SK-N-SH (cell line): ENCODE results near the gene CXorf65.

ENCODE experiments used
- EP300 ChIP-seq, 2 experiments: IDR thresholded peaks; 2 replicates each; pipeline versions ENCODE4 v1.4.0 to v1.6.1; 2012; ENCODE audit warnings: borderline replicate concordance in 1 of 2, low read depth in 1 of 2, low read length in 1 of 2
- GABPA ChIP-seq: IDR thresholded peaks from 2 replicates; pipeline ENCODE4 v1.4.0; 2012; ENCODE audit warnings: low read depth, mild to moderate bottlenecking
- RAD21 ChIP-seq: IDR thresholded peaks from 2 replicates; pipeline ENCODE4 v1.6.1; 2012; ENCODE audit warnings: mild to moderate bottlenecking, low read length
- RXRA ChIP-seq: IDR thresholded peaks from 2 replicates; pipeline ENCODE4 v1.4.0; 2012; ENCODE audit warnings: low read depth, mild to moderate bottlenecking, borderline replicate concordance
- TF ChIP-seq, protein P1 (sequence below): fragments of 200-600 bp; sonication (generic); IDR thresholded peaks from 2 replicates; pipeline ENCODE4 v1.6.1; 2017; ENCODE audit warnings: antibody characterized with exemption, mild to moderate bottlenecking, moderate library complexity

DNA sequence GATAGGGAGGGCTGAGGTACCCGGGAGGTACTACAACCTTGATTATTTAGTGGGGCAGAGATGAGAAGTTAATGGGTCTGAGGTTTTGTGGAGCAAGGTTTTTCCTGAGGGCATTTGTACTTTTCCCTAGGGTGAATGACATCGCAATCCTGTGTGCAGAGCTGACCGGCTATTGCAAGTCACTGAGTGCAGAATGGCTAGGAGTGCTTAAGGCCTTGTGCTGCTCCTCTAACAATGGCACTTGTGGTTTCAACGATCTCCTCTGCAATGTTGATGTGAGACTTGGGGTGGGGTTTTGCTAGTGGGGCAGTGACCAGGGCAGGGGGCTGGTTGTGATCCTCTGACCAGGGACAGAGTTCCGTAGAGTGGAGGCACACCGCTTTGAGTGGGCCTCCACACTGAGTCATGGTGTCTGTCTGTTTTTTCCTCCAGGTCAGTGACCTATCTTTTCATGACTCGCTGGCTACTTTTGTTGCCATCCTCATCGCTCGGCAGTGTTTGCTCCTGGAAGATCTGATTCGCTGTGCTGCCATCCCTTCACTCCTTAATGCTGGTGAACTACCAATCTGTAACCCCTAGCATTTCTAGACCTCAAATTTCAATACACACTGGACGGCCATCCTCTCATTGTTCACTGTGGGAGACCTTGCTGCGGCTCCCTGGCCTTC is 21.8 kb upstream of the CXorf65 start:
- TF ChIP-seq RAD21 (no peak), RXRA (no peak), GABPA (no peak), EP300 (IDR thresholded peaks at IDR 0.05; ENCODE audit: borderline replicate concordance in 1 of 2, low read depth in 1 of 2, low read length in 1 of 2) (no peak)
- TF ChIP-seq, protein P1, sequence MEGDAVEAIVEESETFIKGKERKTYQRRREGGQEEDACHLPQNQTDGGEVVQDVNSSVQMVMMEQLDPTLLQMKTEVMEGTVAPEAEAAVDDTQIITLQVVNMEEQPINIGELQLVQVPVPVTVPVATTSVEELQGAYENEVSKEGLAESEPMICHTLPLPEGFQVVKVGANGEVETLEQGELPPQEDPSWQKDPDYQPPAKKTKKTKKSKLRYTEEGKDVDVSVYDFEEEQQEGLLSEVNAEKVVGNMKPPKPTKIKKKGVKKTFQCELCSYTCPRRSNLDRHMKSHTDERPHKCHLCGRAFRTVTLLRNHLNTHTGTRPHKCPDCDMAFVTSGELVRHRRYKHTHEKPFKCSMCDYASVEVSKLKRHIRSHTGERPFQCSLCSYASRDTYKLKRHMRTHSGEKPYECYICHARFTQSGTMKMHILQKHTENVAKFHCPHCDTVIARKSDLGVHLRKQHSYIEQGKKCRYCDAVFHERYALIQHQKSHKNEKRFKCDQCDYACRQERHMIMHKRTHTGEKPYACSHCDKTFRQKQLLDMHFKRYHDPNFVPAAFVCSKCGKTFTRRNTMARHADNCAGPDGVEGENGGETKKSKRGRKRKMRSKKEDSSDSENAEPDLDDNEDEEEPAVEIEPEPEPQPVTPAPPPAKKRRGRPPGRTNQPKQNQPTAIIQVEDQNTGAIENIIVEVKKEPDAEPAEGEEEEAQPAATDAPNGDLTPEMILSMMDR = no peak
